ENCODE measurements around the gene LINGO1.

DNA sequence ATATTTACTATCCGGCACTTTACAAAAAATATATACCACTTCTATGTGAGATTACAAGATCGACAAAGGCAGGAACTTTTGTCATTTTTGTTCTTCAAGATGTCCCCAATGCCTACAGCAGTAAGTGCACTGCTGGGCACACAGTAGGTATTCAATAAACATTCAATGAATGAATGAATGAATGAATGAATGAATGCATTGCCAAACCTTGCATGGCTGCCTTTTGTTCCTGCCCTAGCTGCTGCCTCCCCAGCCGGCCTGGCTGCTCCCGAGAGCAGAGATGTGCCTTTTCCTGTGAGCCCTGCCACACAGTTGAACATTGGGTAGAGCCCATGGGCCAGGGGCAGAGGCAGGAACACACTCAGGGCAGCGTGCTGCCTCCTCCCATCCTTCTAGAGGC, 37.5 kb downstream of the LINGO1 start:
- TF ChIP-seq GATA2 (IDR thresholded peaks at IDR 0.05; ENCODE audit: low read depth, low read length), result no peak
- TF ChIP-seq GATA3 (IDR thresholded peaks at IDR 0.05; ENCODE audit: low read depth, low read length), result no peak

All from SH-SY5Y (cell line).